Amniotic stem cell (primary cell): ENCODE results near the gene TMEM141.

Experiments
- DNase-seq: peaks from one replicate; lab custom pipeline; 2025; lab: John Stamatoyannopoulos, UW

TMEM141 gene

GRCh38 chr9:136790640-136791515 is at the start of gene TMEM141:
Gene TMEM141 (plus strand): TSS chr9:136791344. CDS start chr9:136791371, 27 bp downstream.
- DNase-seq, result peak; percentile 100

DNA sequence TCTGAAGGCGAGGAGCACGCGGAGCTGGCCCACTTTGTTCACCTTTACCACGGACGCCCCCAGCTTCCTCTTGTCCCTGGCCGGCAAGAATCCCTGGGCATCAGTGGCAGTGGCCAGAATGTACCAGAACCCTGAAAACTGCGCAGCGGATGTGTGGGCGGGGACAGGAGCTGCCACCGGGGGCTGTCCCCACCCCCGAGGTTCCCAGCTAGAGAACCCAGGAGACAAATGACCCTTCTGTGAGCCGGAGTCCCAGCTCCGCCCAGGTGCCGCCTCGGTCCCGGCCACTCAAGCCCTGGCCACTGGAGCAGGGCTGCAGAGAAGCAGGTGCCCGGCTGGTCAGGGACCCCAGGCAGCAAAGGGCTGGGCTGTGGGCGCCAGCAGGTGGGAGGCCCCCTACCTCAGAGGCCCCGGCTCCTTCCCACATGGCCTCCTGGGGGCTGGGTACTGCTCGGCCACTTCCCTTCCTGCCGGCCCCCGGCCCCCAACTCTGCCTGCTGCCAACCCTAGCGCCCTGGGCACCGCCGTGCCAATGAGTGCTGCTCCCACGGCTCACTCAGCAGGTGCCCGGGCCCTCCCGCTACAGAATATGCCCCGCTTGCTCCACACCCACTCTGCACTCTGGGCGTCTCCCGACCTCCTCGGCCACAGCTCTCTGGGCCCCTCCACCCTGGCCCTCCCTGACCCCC is 49.1 kb upstream of the TMEM141 start:
- no peak for DNase-seq

GRCh38 chr9:136742591-136743391 is 48.4 kb upstream of the TMEM141 start, which contains the start of gene LCN10:
Gene LCN10 (minus strand): TSS chr9:136742940. CDS start chr9:136742903, 37 bp downstream.
- DNase-seq, result no peak

DNA sequence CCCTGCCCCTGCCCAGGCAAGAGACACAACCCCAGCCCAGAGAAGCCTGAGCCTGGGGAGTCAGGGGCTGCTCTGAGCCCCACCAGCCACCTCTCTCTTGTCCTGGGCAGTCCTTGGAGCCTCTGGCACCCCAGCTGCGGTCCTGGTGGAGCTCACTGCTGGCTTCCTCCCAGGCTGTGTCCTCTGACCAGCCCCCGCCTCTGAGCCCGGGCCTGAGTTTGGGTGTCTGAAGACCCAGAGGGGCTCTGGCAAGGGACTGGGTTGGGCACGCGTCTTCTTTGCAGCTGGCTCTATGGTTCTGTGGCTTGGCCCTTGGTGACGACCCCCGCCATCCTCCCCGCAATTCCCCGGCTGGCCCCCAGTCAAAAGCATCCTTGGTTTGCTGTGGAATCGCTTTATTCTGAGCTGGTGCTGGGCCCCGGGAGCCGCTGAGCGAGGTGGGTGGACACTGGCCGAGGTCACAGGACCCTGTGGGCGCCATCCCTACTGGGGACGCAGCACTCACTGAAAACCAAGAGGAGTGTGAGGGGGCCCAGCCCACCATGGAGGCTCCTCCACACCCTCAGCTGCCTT is 47.4 kb upstream of the TMEM141 start:
- no peak for DNase-seq

GRCh38 chr9:136744773-136745172 is 46.4 kb upstream of the TMEM141 start:
- DNase-seq, result no peak

DNA sequence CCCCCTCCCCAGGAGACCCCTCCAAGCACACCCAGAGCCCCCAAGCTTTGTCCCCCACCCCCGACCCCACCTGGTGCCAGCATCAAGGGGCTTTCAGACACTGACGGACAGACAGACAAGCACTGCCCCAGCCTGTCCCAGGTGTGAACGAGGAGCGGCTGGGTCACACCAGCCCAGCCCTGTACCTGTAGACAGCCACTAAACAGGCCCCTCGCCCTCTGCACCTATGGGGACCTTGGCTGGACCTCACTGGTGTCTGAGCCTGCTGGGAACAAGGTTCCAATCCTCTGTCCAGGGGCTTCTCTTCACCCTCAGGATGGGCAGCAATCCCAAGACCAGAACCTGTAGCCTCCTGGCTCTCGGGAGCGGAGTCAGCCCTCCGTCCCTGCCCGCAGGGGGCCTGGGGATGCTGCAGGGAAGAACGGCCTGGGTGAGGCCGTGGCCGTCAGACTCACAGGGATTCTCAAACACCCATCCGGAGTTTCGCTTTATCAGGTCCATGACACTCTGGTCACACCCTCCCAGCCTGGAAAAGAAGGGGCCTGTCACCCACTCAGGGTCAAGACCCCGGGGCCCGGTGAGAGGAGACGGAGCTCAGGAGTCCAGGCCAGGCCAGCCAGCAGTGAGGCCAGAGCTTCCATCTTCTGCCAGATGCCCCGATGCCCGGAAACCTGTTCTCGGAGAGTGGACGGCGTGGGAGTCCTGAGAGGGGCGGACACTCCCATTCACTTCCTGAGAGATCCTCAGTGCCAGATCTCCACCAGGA is 45.6 kb upstream of the TMEM141 start:
- no peak for DNase-seq

- no peak for DNase-seq
Observed at GRCh38 chr9:136746155-136746490, 45.0 kb upstream of the TMEM141 start.

GRCh38 chr9:136746621-136747020 is 44.5 kb upstream of the TMEM141 start:
- DNase-seq, result no peak

- no peak for DNase-seq
Observed at GRCh38 chr9:136747161-136748060, 43.7 kb upstream of the TMEM141 start.

- DNase-seq, result no peak
Observed at GRCh38 chr9:136748201-136748600, 42.9 kb upstream of the TMEM141 start, which contains the start of gene LCN6. Gene LCN6 (minus strand): TSS chr9:136748525. CDS start chr9:136748483, 42 bp downstream.

DNA sequence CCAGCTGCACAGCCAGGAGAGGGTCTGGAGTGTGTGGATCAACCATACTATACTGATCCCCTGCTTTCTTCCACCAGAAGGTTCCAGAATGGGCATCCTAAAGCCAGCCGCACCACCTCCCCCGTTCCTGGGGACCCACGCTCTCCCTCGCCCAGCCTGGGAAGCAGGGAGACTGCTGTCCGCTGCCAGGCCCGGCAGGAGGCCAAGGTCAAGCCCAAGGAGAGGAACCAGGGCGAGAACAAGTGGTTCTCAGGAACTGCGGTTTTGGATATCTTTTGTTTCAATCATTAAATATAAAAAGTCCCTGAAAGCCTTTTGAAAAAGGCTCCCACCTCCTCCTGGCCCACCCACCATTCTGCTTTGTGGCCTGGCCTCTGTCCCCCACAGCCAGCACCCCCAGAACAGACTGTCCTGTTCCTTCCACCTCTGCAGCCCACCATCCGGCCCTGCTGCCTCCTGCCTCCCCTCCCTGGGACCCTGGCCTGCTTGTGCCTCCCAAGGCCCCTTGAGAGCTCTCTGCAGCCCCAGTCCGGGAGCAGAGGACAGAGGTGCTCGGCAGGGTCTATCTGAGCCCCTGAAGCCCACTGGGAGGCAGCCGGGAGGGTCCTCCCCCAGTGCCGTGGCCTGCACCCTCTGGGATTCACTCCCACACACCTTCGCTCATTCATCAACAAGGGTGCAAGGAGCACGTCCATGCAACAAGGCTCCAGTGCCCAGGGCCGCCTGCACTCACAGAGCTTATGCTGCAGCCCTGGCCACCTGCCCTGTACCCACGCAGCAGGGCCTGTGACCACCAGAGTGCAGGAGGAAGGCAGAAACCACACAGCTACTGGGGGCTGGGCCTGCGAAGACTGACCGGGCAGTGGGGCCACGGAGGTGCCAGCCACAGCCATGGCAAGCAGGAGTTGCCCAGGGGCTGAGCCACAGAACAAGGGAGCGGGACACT is 42.2 kb upstream of the TMEM141 start:
- no peak for DNase-seq

DNA sequence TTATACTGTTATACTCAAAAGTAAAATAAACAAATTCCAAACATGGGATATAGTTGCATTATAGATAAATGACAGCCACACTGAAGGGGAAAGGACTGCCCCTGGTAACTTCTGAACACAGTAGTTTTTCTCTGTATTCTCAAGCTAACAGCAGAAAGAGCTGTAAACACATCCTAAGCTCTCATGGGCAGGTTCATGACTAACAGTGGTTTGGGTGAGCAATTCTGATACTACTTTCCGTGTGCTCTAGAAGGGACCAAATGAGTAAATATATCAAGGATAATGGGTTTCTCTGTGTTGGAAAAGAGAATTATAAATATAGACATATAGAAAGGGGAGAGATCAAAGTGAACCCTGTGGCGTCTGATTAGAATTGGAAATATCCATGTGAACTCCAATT is 40.6 kb upstream of the TMEM141 start:
- DNase-seq, result no peak

DNA sequence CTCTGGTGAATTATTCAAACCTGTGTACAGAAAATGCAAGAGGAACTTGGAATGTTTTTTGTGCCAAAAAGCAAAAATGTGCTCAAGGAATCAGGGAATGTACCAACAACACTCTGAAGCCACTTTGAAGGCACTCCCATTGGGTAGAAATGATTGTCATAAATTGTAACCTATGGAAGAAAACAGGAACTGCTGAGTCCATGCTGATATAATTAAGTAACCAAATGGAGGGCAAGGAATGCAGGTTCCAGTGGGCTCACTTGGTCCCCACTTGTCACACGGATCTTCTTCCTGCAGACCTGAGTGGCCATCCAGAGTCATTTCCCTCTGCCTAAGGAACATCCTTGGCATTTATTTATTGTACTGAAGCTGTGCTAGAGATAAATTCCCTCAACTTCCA is 39.9 kb upstream of the TMEM141 start:
- no peak for DNase-seq

- no peak for DNase-seq
Observed at GRCh38 chr9:136751814-136752213, 39.3 kb upstream of the TMEM141 start.

GRCh38 chr9:136753371-136754058 is 37.6 kb upstream of the TMEM141 start:
- DNase-seq, result no peak

DNA sequence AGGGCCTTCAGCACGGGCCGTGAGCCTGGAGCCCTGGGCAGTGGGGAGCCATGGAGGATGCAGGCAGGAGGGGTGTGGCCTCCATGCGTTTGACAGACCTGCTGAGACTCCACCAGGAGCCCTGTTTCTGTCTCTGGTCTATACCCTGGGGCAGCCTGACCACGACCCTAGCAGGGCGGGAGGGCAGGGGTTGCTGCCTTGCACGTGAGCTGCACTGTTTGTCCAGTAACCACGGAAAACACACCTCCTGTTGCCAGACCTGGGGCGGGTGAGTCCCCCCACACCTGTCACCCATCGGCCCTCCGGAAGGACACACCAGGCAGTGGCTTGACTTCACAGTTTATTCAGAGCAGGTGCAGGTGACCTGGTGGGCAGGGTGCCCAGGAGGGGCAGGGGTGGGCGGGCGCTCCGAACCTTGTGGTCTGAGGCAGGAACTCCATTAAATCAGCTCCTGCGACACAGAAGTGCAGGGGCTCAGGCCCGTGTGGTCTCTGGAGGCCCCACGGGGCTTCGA is 37.0 kb upstream of the TMEM141 start:
- DNase-seq, result no peak

DNA sequence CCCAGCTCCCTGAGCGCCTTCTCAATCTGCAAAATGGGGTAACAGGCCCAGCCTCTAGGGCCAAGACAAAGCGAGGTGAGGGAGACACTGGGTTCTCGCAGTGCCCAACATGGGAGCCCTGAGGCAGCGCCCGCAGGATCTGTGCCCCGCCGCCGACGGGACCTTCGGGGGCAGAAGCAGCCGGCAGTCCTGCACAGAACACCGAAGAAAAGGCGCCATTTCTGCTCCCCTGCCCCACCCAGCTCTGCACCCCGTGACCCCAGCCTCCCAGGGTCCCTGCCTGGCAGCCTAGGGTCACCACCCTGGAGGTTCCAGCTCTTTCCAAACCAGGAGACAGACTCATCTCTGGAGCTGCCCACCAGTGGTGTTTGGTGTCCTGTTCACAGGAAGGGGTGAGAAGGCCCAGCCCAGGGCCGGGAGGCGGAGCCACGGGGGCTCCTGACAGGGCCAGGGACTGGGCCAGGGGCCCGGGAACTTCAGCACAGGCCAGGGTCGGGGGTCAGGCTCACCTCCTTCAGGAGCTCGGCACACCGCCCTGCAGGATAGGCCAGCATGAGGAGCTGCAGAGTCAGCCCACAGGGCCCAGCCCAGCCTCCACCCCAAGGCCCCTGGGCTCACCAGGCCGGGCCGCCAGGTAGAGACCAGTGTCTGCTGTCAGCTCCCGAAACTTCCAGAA is 36.4 kb upstream of the TMEM141 start:
- DNase-seq, result no peak
